Jurkat, Clone E6-1 (cell line): ENCODE data around the gene PLXND1.

Experiments
- DNase-seq: peaks from one replicate; pipeline ENCODE4 v3.0.0-alpha.2; 2011; ENCODE audit warnings: low read depth, low spot score
- H3K4me3 ChIP-seq: 2 replicates; pipeline ENCODE4 v1.5.1; 2011; ENCODE audit warnings: mild to moderate bottlenecking, low read length, control low read depth, moderate library complexity

PLXND1 gene

GRCh38 chr3:129592381-129593131 is 13.9 kb downstream of the PLXND1 start:
- DNase-seq = no peak
- no peak overlapping the region for H3K4me3 ChIP-seq

DNA sequence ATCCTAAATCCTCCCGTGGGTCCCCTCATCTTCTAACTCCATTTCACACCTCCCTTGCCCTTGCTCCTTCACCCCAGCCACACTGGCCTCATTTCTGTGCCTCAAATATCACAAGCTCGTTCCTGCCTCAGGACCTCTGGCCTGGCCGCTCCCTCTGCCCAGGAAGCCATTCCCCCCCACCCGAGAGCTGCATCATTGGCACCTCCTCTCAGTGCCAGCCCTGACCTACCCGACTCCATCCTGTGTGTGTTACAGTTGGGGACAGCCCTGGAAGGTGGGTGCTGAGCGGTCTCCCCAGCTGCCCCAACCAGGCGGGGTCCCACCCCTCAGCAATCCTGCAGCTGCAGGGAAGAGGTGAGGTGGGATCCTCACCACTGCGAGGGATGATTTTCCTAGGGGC is 14.5 kb downstream of the PLXND1 start:
- DNase-seq = no peak
- H3K4me3 ChIP-seq = no peak overlapping the region

- no peak overlapping the region for H3K4me3 ChIP-seq
- DNase-seq = no peak
Measured at GRCh38 chr3:129590215-129590614, 16.3 kb downstream of the PLXND1 start.

GRCh38 chr3:129587566-129588210 is 18.8 kb downstream of the PLXND1 start:
- DNase-seq = no peak
- no peak overlapping the region for H3K4me3 ChIP-seq

- H3K4me3 ChIP-seq = no peak overlapping the region
- no peak for DNase-seq
Measured at GRCh38 chr3:129586746-129587430, 19.6 kb downstream of the PLXND1 start.

DNA sequence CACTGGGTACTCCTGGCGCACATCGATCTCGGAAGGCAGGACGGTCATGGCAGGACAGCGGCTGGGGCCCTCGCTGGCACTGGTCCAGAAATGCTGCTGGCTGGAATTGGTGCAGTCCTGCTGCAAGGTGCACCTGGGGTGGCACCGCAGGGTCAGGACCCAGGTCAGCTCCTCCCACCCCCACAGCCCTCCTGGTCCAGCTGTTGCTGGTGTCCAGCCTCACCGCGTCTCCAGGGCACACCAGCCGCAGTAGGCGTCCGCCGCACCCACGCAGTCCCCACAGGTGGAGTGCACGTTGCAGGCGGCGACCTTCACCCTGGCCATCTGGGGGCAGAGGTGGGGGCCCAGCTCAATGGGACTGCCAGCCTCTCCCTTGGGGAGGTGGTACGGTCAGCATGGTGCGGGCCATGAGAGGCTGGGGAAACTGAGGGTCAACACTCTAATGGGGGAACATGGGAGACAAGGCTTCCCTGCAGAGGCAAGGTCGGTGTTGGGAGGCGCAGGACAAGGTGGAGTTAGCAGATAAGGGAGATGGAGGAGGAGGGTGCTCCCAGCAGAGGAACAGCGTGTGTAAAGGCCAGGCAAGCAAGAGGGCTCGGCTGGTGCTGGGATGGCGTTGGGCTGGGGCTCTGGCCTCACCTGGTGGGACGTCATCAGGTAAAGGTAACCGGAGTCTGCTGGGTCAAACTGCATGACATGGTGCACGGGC is 20.4 kb downstream of the PLXND1 start:
- DNase-seq = no peak
- no peak overlapping the region for H3K4me3 ChIP-seq

- DNase-seq = no peak
- H3K4me3 ChIP-seq = no peak overlapping the region
Measured at GRCh38 chr3:129584631-129585030, 21.8 kb downstream of the PLXND1 start.

- no peak overlapping the region for H3K4me3 ChIP-seq
- no peak for DNase-seq
Measured at GRCh38 chr3:129583289-129583688, 23.2 kb downstream of the PLXND1 start.

- H3K4me3 ChIP-seq = no peak overlapping the region
- no peak for DNase-seq
Measured at GRCh38 chr3:129582799-129583198, 23.7 kb downstream of the PLXND1 start.

GRCh38 chr3:129581623-129582022 is 24.9 kb downstream of the PLXND1 start:
- DNase-seq = no peak
- no peak overlapping the region for H3K4me3 ChIP-seq

DNA sequence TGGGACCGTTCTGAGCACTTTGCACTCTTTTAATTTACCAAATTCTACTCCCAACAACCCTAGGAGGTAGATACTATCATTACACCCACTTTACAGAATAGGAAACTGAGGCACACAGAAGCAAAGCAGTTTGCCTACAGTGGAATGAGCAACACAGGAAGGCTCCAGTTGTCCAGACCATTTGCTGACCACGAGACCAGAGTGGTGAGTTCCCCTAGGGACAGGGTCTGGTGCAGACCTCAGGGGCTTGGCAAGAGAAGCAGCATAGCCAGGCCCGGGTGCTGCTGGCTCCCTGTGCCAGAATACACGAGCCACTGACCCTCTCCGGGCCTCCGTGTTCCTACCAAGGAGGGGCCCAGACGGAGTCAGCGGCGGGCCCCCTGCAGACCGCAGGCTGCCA is 26.5 kb downstream of the PLXND1 start:
- H3K4me3 ChIP-seq = no peak overlapping the region
- DNase-seq = no peak

DNA sequence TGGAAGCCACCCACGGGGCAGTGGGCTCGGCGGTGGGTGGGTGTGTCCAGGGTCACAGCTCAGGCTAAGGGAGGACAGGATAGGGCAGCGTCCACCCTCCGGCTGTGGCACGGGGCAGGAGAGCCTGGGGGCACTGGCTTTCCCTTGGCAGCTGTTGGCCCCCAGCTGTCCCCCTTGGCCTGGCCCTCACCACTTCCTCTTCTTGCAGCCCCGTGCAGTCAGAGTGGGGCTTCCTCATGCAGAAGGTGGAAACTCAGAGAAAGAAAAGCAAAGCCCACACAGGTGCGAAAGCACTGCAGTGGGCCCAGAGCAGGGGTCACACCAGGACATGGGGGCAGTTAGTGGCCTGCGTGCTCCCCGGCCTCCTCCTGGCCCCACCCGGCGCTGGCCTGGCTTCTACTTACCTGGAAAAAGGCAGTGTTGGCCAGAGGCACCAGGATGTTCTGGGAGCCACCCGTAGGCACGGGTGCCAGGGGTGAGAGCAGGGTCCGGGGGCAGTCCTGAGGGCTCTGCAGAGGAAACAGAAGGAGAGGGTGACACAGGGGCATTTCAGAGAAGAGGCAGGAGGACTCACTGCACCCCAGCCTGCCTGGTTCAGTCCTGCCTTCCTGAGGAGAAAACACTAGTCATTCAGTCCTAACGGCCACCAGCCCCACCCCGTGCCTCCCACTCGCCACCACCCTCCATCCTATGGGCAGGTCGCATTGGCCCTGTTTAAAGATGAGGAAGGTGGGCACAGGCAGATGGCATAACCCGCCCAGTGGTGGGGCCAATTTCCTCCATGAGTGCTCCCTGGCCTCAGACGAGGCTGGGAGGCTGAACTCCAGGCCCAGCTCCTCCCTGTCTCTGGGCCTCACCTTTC is 28.3 kb downstream of the PLXND1 start:
- DNase-seq = no peak
- H3K4me3 ChIP-seq = no peak overlapping the region

GRCh38 chr3:129577366-129577765 is 29.1 kb downstream of the PLXND1 start:
- no peak for DNase-seq

GRCh38 chr3:129576514-129577352 is 29.7 kb downstream of the PLXND1 start:
- H3K4me3 ChIP-seq = no peak overlapping the region
- DNase-seq = peak; percentile 78

More at GRCh38 chr3:129577366-129577765, 29.1 kb downstream of the PLXND1 start:
- no peak overlapping the region for H3K4me3 ChIP-seq

GRCh38 chr3:129575997-129576384 is 30.5 kb downstream of the PLXND1 start:
- no peak for DNase-seq
- no peak overlapping the region for H3K4me3 ChIP-seq

DNA sequence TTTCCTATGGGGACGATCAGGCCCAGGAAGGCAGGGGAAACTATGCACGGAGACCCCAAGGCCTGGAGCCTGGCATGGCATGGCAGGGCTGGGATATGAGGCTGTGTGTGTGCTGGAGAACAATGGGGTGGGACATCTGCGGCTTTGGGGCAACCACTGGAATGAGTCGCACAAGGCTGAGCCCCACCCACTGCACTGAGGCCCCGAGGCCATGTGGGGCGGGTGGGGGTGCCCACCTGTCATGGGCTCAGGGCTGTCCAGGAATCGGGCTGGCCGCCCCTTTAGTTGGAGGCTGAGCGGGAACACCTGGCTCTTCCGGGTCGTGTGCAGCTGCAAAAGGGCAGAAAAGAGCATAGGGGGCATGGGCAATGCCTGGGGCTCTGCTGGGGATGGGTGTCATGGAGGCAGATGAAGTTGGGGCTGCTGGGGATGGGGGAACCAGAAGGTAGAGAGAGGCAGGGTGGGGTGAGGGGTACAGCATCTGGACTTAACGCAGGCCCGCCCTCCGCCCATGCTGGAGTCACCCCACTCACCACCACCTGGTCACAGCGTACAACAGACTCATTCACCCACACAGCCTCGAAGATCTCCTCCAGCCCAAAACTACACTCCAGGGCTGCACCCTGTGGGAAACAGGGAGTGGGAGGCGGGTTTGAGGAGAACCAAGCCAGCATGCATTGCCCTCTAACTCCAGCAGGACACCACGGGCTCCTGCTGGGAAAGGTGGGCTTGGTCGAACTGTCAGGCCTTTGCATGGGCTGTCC is 31.1 kb downstream of the PLXND1 start:
- no peak overlapping the region for H3K4me3 ChIP-seq
- no peak for DNase-seq

DNA sequence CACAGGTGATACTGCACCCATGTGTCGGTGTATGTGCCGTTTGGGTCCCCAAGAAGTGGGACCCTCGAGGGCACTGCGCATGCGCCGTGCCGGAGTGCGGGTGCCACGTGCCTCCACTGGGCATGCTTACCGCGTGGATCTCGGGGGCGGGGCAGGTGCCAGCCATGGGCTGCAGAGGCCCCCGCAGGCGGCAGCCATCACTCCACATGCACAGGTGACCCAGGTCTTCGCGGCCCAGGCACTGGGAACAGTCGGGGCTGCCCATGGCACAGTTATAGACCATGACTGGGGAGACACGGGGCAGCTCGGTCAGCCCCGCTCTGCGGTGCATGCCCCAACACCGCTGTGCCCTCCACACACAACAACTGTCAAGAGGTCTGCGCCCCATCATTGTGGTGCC is 32.3 kb downstream of the PLXND1 start:
- no peak overlapping the region for H3K4me3 ChIP-seq
- DNase-seq = no peak
